Panc1 (cell line): ENCODE measurements around the gene COL3A1. TPM values are rescaled to one million over a fixed set of nuclear protein-coding genes. Genes with fewer than 3 reads are reported as not detected.

Experiments
- ATAC-seq: fragments of 200-7000 bp; cut with Tn5 transposase; 2 replicates; pipeline ENCODE4 v1.9.1; 2020; ENCODE audit warnings: mild to moderate bottlenecking, moderate library complexity
- BruUV-seq: library from RNA; stranded (reverse); fragments of 400-500 nt; replicated peaks from 2 replicates; lab custom pipeline; 2021; lab: Mats Ljungman, UMichigan
- CTCF ChIA-PET: fragments of 300-600 bp; sonication (Branson Sonifier 250); formaldehyde crosslinking; loops from one replicate; lab custom pipeline; 2022; ENCODE audit warnings: antibody characterized with exemption; lab: Charles Lee
- POLR2A ChIA-PET: fragments of 300-600 bp; sonication (Branson Sonifier 250); formaldehyde crosslinking; loops from one replicate; lab custom pipeline; 2022; ENCODE audit warnings: antibody characterized with exemption; lab: Charles Lee
- DNase-seq: peaks from one replicate; pipeline ENCODE4 v3.0.0-alpha.2; 2010; ENCODE audit warnings: low read depth, low spot score
- H3K27ac ChIP-seq: 2 replicates; pipeline ENCODE4 v1.5.1; 2011; ENCODE audit warnings: mild to moderate bottlenecking, low read length, inconsistent platforms
- H3K27me3 ChIP-seq: fragments of 200-500 bp; sonication (Bioruptor generic); 2 replicates; pipeline ENCODE4 v1.6.0; 2014; ENCODE audit warnings: low read length, inconsistent platforms; ENCODE audit not compliant: control insufficient read depth, insufficient read depth
- H3K36me3 ChIP-seq: fragments of 200-500 bp; sonication (Bioruptor generic); 2 replicates; pipeline ENCODE4 v1.5.1; 2014; ENCODE audit warnings: inconsistent platforms, mild to moderate bottlenecking, low read length, moderate library complexity; ENCODE audit not compliant: control insufficient read depth, insufficient read depth
- H3K4me1 ChIP-seq: 2 replicates; pipeline ENCODE4 v1.5.1; 2011; ENCODE audit warnings: inconsistent platforms, mild to moderate bottlenecking, low read length, moderate library complexity; ENCODE audit not compliant: control insufficient read depth, insufficient read depth
- H3K4me3 ChIP-seq, 2 experiments: 2 replicates each; pipeline ENCODE4 v1.5.1; 2011 to 2012; ENCODE audit warnings: low read depth in 2 of 2, low read length in 2 of 2, mild to moderate bottlenecking in 2 of 2, inconsistent platforms in 1 of 2, moderate library complexity in 1 of 2
- H3K9me3 ChIP-seq: fragments of 200-500 bp; sonication (Bioruptor generic); 2 replicates; pipeline ENCODE4 v1.5.1; 2014; ENCODE audit warnings: low read depth, mild to moderate bottlenecking, inconsistent platforms, low read length, moderate library complexity; ENCODE audit not compliant: control insufficient read depth, insufficient read depth
- CTCF ChIP-seq: fragments of 450-650 bp; IDR thresholded peaks from 2 replicates; pipeline ENCODE4 v1.5.1; 2017; ENCODE audit warnings: mild to moderate bottlenecking
- POLR2AphosphoS5 ChIP-seq: IDR thresholded peaks from 2 replicates; pipeline ENCODE4 v1.6.1; 2012; ENCODE audit warnings: mild to moderate bottlenecking, low read depth, low read length, moderate library complexity
- REST ChIP-seq, 2 experiments: IDR thresholded peaks; 2 replicates each; pipeline ENCODE4 v1.6.1; 2011 to 2012; ENCODE audit warnings: low read depth in 2 of 2, control low read depth in 1 of 2, low read length in 1 of 2, mild to moderate bottlenecking in 1 of 2, moderate library complexity in 1 of 2; ENCODE audit not compliant: insufficient read depth in 1 of 2
- SIN3A ChIP-seq: IDR thresholded peaks from 2 replicates; pipeline ENCODE4 v1.6.1; 2012; ENCODE audit warnings: low read depth, mild to moderate bottlenecking, low read length, moderate library complexity, borderline replicate concordance; ENCODE audit not compliant: insufficient read depth
- TCF7L2 ChIP-seq: IDR thresholded peaks from 2 replicates; pipeline ENCODE4 v1.6.1; 2011; ENCODE audit warnings: mild to moderate bottlenecking, low read depth, low read length, inconsistent platforms
- in situ Hi-C: cut with HindIII; loops from 2 replicates; pipeline ENCODE4 v1.10.0; 2016; ENCODE audit warnings: low sequenced_read_pairs, low pct_unique_long_range_greater_than_20kb
- intact Hi-C: fragments of 100-400 bp; cut with micrococcal nuclease; formaldehyde crosslinking; loops from one replicate; pipeline ENCODE4 v1.10.0; 2022; ENCODE audit not compliant: unreplicated experiment
- total RNA-seq: library from RNA; stranded (reverse); gene quantifications from one replicate; pipeline ENCODE4 v1.2.1, GENCODE V29; 2021; ENCODE audit not compliant: unreplicated experiment

The COL3A1 gene
- total RNA-seq, 1 experiment from 2014 or later = 6.9 TPM

- H3K36me3 ChIP-seq = no peaks in the 10 kb centered on the region; the same call in 1 of the 2 replicates
- in situ Hi-C loops (no loop called here), intact Hi-C loops (no loop called here)
- DNase-seq (no peak), ATAC-seq (no peak)
- TF ChIP-seq CTCF = peak; percentile 63; the same call in 1 of the 2 replicates
- TF ChIP-seq TCF7L2 = no peak
- peak overlapping the region in 1 of 2 experiments; percentile 34; a peak in 1 of 4 replicates for H3K4me3 ChIP-seq
- no TSS peak for BruUV-seq
- peaks cover 21% of the 10 kb centered on the region; the same call in 1 of the 2 replicates for H3K4me1 ChIP-seq
- peak overlapping the region; percentile 44; the same call in 1 of the 2 replicates for H3K27ac ChIP-seq
- POLR2A ChIA-PET = interaction anchor here (0.7 kb wide), 1 partner anchor 45 kb away, joined by 3 read pairs; no protein-coding TSS in a partner anchor
- CTCF ChIA-PET = interaction anchor here (2.2 kb wide), 1 partner anchor 452 kb away, joined by 9 read pairs; no protein-coding TSS in a partner anchor
- H3K27me3 ChIP-seq = no peaks in the 10 kb centered on the region
- H3K9me3 ChIP-seq = no peaks in the 10 kb centered on the region
Observed at GRCh38 chr2:188976545-188977268, 2.5 kb downstream of the COL3A1 start.

- peaks cover 21% of the 10 kb centered on the region; the same call in 1 of the 2 replicates for H3K4me1 ChIP-seq
- BruUV-seq = no TSS peak
- no peak for DNase-seq
- H3K9me3 ChIP-seq = no peaks in the 10 kb centered on the region
- no peak for TF ChIP-seq POLR2AphosphoS5
- no peak for TF ChIP-seq CTCF
- TF ChIP-seq TCF7L2 = no peak
- no peak for TF ChIP-seq REST (IDR thresholded peaks at IDR 0.05; ENCODE audit: insufficient read depth in 1 of 2, low read depth in 2 of 2, low read length in 1 of 2)
- no peak for TF ChIP-seq SIN3A
- POLR2A ChIA-PET = no interaction called here
- intact Hi-C loops = no loop called here
- no peaks in the 10 kb centered on the region; the same call in 1 of the 2 replicates for H3K36me3 ChIP-seq
- H3K27ac ChIP-seq = no peak overlapping the region; the same call in 1 of the 2 replicates
- peak overlapping the region in 1 of 2 experiments; percentile 34; a peak in 1 of 4 replicates for H3K4me3 ChIP-seq
- ATAC-seq = no peak
- H3K27me3 ChIP-seq = no peaks in the 10 kb centered on the region
- CTCF ChIA-PET = interaction anchor here (2.2 kb wide), 1 partner anchor 453 kb away, joined by 9 read pairs; no protein-coding TSS in a partner anchor
- in situ Hi-C loops = no loop called here
Observed at GRCh38 chr2:188977317-188977716, 3.1 kb downstream of the COL3A1 start.
